Hepatocyte (in vitro differentiated cells): ENCODE results near the gene S100A6.

ENCODE experiments used
- CTCF ChIP-seq: fragments of 200-600 bp; sonication (generic); IDR thresholded peaks from 2 replicates; pipeline ENCODE4 v1.5.1; 2016; ENCODE audit warnings: antibody characterized with exemption, mild to moderate bottlenecking; ENCODE audit not compliant: poor library complexity
- EZH2 ChIP-seq: fragments of 200-600 bp; sonication (generic); IDR thresholded peaks from 2 replicates; pipeline ENCODE4 v1.6.1; 2016; ENCODE audit warnings: antibody characterized with exemption, mild to moderate bottlenecking, borderline replicate concordance

GRCh38 chr1:153503766-153504165 is 32.0 kb downstream of the S100A6 start:
- TF ChIP-seq CTCF = no peak
- TF ChIP-seq EZH2 = no peak
